OCI-LY7 (cell line): ENCODE data around the gene MORF4L1. TPM values are rescaled to one million over a fixed set of nuclear protein-coding genes. Genes with fewer than 3 reads are reported as not detected.

Experiments used
- BruUV-seq: library from RNA; stranded (reverse); fragments of 400-500 nt; replicated peaks from 2 replicates; lab custom pipeline; 2021; lab: Mats Ljungman, UMichigan
- CTCF ChIA-PET: fragments of 300-600 bp; sonication (Branson Sonifier 250); formaldehyde crosslinking; loops from one replicate; lab custom pipeline; 2022; ENCODE audit warnings: antibody characterized with exemption; ENCODE audit not compliant: unreplicated experiment; lab: Charles Lee
- POLR2A ChIA-PET: fragments of 300-600 bp; sonication (Branson Sonifier 250); formaldehyde crosslinking; loops from one replicate; lab custom pipeline; 2022; ENCODE audit warnings: antibody characterized with exemption; lab: Charles Lee
- DNase-seq: peaks from one replicate; pipeline ENCODE4 v3.0.0-alpha.2; 2015; ENCODE audit warnings: low spot score
- H2AFZ ChIP-seq: fragments of 200-600 bp; sonication (generic), shearing (Covaris generic); 2 replicates; pipeline ENCODE4 v1.6.1; 2014; ENCODE audit warnings: mild to moderate bottlenecking, antibody characterized with exemption, low read length, moderate library complexity
- H3K27ac ChIP-seq: fragments of 200-600 bp; sonication (generic); 2 replicates; pipeline ENCODE4 v1.5.1; 2014; ENCODE audit warnings: mixed run types, low read depth, mild to moderate bottlenecking, moderate library complexity, low read length, inconsistent platforms; ENCODE audit not compliant: poor library complexity, severe bottlenecking
- H3K36me3 ChIP-seq: fragments of 200-600 bp; sonication (generic); 2 replicates; pipeline ENCODE4 v1.6.1; 2014; ENCODE audit warnings: mild to moderate bottlenecking, antibody characterized with exemption, low read length, moderate library complexity, mixed read lengths; ENCODE audit not compliant: insufficient read depth
- H3K4me1 ChIP-seq: fragments of 200-600 bp; sonication (generic); 2 replicates; pipeline ENCODE4 v1.5.1; 2014; ENCODE audit warnings: mild to moderate bottlenecking, low read length; ENCODE audit not compliant: insufficient read depth, poor library complexity, severe bottlenecking
- H3K4me2 ChIP-seq: fragments of 200-600 bp; sonication (generic); 2 replicates; pipeline ENCODE4 v1.6.1; 2014; ENCODE audit warnings: mild to moderate bottlenecking, low read length
- H3K4me3 ChIP-seq: fragments of 200-600 bp; sonication (generic); 2 replicates; pipeline ENCODE4 v1.5.1; 2014; ENCODE audit warnings: mild to moderate bottlenecking, low read depth, low read length; ENCODE audit not compliant: poor library complexity, severe bottlenecking
- H3K79me2 ChIP-seq: fragments of 200-600 bp; sonication (generic); 2 replicates; pipeline ENCODE4 v1.6.1; 2016; ENCODE audit warnings: low read depth, mild to moderate bottlenecking, low read length, moderate library complexity, mixed read lengths; ENCODE audit not compliant: insufficient read depth
- H3K9me2 ChIP-seq: fragments of 200-600 bp; sonication (generic); 2 replicates; pipeline ENCODE4 v1.6.1; 2016; ENCODE audit warnings: mild to moderate bottlenecking, low read length, mixed read lengths; ENCODE audit not compliant: insufficient read depth
- H3K9me3 ChIP-seq: fragments of 200-600 bp; sonication (generic); 2 replicates; pipeline ENCODE4 v1.6.1; 2014; ENCODE audit warnings: mild to moderate bottlenecking, mixed run types, low read length, mixed read lengths
- H4K20me1 ChIP-seq: fragments of 200-600 bp; sonication (generic); 2 replicates; pipeline ENCODE4 v1.6.1; 2014; ENCODE audit warnings: mild to moderate bottlenecking, antibody characterized with exemption, low read length, moderate library complexity, mixed read lengths; ENCODE audit not compliant: insufficient read depth
- EZH2phosphoT487 ChIP-seq: fragments of 200-600 bp; sonication (generic); IDR thresholded peaks from 2 replicates; pipeline ENCODE4 v1.6.1; 2018; ENCODE audit warnings: low read depth, borderline replicate concordance, mild to moderate bottlenecking, mixed run types, antibody characterized with exemption, low read length, moderate library complexity, mixed read lengths
- intact Hi-C: fragments of 100-400 bp; cut with micrococcal nuclease; formaldehyde crosslinking; loops from one replicate; pipeline ENCODE4 v1.10.0; 2022; ENCODE audit not compliant: unreplicated experiment
- total RNA-seq, 2 experiments: library from RNA; depleted of rRNA in 1 of 2; stranded (reverse); fragments of >200 nt in 1 of 2; shearing (Covaris generic) in 1 of 2; gene quantifications; 2 replicates each; pipeline ENCODE4 v1.2.3, GENCODE V29; 2014 to 2022
- TF ChIP-seq, protein P1 (sequence below): fragments of 200-600 bp; sonication (generic); conservative IDR thresholded peaks from 2 replicates; pipeline ENCODE4 v1.5.1; 2014; ENCODE audit warnings: mild to moderate bottlenecking, antibody characterized with exemption, low read length, moderate library complexity, mixed read lengths

MORF4L1 gene
- total RNA-seq, 2 experiments from 2014 or later: 152 to 286 TPM

DNA sequence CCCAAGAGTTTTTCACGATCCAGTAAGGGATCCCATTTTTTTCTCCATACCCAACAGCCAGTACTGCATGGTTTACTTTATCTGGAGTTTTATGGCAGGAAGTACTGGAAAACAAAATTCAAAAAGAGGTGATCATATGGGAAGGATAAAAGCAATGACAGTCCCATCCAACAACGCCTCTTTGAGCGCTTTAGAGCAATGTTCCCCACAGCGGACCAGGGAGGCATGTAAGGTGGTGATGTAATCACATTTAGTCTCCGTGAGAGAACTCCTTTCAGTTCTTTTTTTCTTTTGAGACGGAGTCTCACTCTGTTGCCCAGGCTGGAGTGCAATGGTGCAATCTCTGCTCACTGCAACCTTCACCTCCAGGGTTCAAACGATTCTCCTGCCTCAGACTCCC lies 50.3 kb downstream of the MORF4L1 start:
- peaks cover 46% of the 10 kb centered on the region for H3K36me3 ChIP-seq
- no peaks in the 10 kb centered on the region for H3K9me2 ChIP-seq
- CTCF ChIA-PET: no interaction called here
- no peak overlapping the region for H2AFZ ChIP-seq
- H3K9me3 ChIP-seq: no peaks in the 10 kb centered on the region
- DNase-seq: no peak
- no peaks in the 10 kb centered on the region for H4K20me1 ChIP-seq
- H3K4me1 ChIP-seq: no peaks in the 10 kb centered on the region
- no peaks in the 10 kb centered on the region for H3K79me2 ChIP-seq
- TF ChIP-seq, protein P1, sequence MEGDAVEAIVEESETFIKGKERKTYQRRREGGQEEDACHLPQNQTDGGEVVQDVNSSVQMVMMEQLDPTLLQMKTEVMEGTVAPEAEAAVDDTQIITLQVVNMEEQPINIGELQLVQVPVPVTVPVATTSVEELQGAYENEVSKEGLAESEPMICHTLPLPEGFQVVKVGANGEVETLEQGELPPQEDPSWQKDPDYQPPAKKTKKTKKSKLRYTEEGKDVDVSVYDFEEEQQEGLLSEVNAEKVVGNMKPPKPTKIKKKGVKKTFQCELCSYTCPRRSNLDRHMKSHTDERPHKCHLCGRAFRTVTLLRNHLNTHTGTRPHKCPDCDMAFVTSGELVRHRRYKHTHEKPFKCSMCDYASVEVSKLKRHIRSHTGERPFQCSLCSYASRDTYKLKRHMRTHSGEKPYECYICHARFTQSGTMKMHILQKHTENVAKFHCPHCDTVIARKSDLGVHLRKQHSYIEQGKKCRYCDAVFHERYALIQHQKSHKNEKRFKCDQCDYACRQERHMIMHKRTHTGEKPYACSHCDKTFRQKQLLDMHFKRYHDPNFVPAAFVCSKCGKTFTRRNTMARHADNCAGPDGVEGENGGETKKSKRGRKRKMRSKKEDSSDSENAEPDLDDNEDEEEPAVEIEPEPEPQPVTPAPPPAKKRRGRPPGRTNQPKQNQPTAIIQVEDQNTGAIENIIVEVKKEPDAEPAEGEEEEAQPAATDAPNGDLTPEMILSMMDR: no peak
- TF ChIP-seq EZH2phosphoT487: no peak
- BruUV-seq: no TSS peak
- no peak overlapping the region for H3K27ac ChIP-seq
- no peak overlapping the region for H3K4me3 ChIP-seq
- intact Hi-C loops: no loop called here
- no peak overlapping the region for H3K4me2 ChIP-seq
- POLR2A ChIA-PET: interaction anchor here (0.6 kb wide), 1 partner anchor 1315 kb away, joined by 5 read pairs; no protein-coding TSS in a partner anchor

DNA sequence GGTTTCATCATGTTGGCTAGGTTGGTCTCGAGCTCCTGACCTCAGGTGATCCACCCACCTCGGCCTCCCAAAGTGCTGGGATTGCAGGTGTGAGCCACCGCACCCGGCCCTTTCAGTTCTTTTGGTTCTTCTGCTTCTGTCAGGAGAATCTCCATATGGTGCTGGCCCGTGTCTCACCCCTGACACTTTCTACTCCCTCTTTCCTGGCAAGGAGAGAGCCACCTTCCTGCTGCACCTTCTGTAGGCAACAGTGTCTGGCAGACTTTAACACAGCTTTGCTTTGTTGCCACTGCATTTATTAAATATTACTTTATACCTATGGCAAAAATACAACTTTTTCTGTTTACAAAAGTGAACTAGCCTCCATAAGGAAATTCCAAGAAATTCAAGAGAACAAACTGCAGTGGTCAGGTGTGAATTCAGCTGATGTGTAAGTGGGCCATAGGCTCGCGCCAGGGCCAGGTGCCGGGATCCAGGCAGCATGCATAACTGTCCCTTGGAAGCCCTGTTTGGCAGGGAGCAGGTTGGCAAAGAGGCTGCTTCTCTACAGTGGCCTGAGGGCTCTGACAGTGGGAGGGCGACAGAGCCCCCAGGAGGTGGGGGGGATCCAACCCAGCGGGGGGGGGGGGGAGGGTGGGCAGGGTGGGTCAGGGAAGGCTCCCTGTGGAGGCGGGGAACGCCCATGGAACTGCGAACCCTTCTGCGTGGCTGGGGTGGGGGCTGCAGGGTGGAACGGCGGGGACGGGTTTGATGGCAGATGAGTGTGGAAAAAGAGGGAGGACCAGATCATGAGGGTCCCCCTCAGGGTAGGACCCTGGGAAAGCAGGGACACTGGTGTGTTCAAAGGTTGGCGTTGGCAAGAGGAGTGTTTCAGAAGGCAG lies 51.0 kb downstream of the MORF4L1 start:
- H3K4me2 ChIP-seq: no peak overlapping the region
- no peaks in the 10 kb centered on the region for H3K9me3 ChIP-seq
- no TSS peak for BruUV-seq
- peaks cover 40% of the 10 kb centered on the region for H3K36me3 ChIP-seq
- no peak for TF ChIP-seq EZH2phosphoT487
- TF ChIP-seq, protein P1: no peak
- H3K4me3 ChIP-seq: no peak overlapping the region
- POLR2A ChIA-PET: no interaction called here
- no peak overlapping the region for H2AFZ ChIP-seq
- intact Hi-C loops: no loop called here
- no peak overlapping the region for H3K27ac ChIP-seq
- no peaks in the 10 kb centered on the region for H3K79me2 ChIP-seq
- H3K4me1 ChIP-seq: no peaks in the 10 kb centered on the region
- no peaks in the 10 kb centered on the region for H3K9me2 ChIP-seq
- CTCF ChIA-PET: no interaction called here
- DNase-seq: no peak
- H4K20me1 ChIP-seq: no peaks in the 10 kb centered on the region
